BE2C (cell line): ENCODE data around the gene PPFIA4. TPM values are rescaled to one million over a fixed set of nuclear protein-coding genes. Genes with fewer than 3 reads are reported as not detected.
"Not testable (repeated sequence)": the region's sequence is repeated elsewhere in the genome, so short reads cannot be mapped to it uniquely, and the experiment has no call there.

Experiments
- DNase-seq: peaks from one replicate; pipeline ENCODE4 v3.0.0-alpha.2; 2020
- H3K27me3 ChIP-seq: fragments of 250-450 bp; sonication (Bioruptor Pico); 2 replicates; pipeline ENCODE4 v1.5.1; 2020; ENCODE audit warnings: mild to moderate bottlenecking
- H3K36me3 ChIP-seq: fragments of 250-450 bp; sonication (Bioruptor Pico); 2 replicates; pipeline ENCODE4 v1.5.1; 2020; ENCODE audit warnings: mild to moderate bottlenecking
- H3K4me1 ChIP-seq: fragments of 250-450 bp; sonication (Bioruptor Pico); 2 replicates; pipeline ENCODE4 v1.5.1; 2020
- H3K4me3 ChIP-seq: 2 replicates; pipeline ENCODE4 v1.5.1; 2011; ENCODE audit warnings: low read depth, low read length
- H3K9me3 ChIP-seq: fragments of 250-450 bp; sonication (Bioruptor Pico); 2 replicates; pipeline ENCODE4 v1.5.1; 2020
- polyA plus RNA-seq: library from polyadenylated mRNA; unstranded; fragments of >200 nt; gene quantifications from one replicate; pipeline ENCODE4 v1.2.1, GENCODE V29; 2012; ENCODE audit warnings: low read depth, missing spikeins; ENCODE audit not compliant: insufficient read length, insufficient read depth
- TF ChIP-seq, protein P1 (sequence below): IDR thresholded peaks from 2 replicates; pipeline ENCODE4 v1.5.1; 2012; ENCODE audit warnings: mild to moderate bottlenecking, low read depth, low read length

PPFIA4 gene
- 3.7 TPM for polyA plus RNA-seq

DNA sequence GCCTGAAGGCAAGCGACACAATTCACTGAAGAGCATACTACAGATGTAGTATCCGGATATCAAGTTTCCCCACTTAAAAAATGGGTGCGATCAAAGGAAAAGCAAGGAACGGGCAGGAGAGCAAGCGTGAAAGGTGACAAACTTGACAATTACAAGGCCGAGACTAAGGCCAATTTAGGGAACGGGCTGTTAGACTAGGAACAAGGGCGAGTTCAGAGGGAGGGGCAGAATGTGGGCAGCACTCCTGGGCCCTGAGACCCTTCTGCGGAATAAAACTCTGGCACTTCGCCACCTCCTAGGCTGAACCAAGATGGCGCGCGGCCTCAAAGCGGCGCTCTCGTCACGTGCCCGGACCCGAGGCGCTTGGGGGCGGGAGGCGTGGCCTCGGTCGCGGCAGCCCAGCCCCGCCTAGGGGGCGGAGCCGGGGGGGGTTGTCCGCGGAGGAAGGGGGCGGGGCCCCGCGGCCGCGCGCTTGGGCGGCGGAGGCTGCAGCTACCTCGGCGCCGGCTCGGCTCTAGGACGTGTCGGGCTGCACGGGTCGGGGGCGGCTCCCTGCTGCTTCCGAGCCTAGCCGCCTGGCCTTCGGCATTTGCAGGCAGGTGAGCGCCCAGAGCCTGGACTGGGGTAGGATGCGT is at the start of gene PPFIA4:
PPFIA4 (plus strand) TSS at position 461 of the 635 bp plus-strand sequence. CDS start 12,518 bp downstream, outside the sequence.
- Histone ChIP-seq H3K27me3 (no peaks in the 10 kb centered on the region; the same call in 1 of the 2 replicates), H3K4me3 (peak within 1 kb of the TSS; percentile 76), H3K36me3 (peaks cover 23% of the 10 kb centered on the region), H3K9me3 (peaks cover 4% of the 10 kb centered on the region; the same call in 1 of the 2 replicates), H3K4me1 (peaks cover 16% of the 10 kb centered on the region)
- peak; percentile 95 for DNase-seq
- TF ChIP-seq, protein P1, sequence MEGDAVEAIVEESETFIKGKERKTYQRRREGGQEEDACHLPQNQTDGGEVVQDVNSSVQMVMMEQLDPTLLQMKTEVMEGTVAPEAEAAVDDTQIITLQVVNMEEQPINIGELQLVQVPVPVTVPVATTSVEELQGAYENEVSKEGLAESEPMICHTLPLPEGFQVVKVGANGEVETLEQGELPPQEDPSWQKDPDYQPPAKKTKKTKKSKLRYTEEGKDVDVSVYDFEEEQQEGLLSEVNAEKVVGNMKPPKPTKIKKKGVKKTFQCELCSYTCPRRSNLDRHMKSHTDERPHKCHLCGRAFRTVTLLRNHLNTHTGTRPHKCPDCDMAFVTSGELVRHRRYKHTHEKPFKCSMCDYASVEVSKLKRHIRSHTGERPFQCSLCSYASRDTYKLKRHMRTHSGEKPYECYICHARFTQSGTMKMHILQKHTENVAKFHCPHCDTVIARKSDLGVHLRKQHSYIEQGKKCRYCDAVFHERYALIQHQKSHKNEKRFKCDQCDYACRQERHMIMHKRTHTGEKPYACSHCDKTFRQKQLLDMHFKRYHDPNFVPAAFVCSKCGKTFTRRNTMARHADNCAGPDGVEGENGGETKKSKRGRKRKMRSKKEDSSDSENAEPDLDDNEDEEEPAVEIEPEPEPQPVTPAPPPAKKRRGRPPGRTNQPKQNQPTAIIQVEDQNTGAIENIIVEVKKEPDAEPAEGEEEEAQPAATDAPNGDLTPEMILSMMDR = no peak

DNA sequence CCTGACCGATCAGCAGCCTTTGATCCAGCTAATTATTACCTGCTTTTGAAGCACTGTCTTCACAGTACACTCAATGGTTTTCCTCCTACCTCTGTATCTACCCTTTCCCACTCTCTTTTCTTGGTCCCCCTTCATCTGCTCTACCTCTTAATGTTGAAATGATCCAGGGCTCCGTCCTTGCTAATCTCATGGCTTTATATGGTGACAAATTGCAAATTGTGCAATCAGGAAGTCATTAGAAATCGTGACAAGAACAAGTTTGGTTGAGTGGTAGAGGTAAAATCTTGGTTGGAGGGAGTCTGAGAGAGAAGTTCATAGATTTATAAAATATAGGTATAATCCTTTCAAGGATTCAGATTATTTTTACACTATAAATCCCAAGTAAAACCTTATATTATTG is 49.7 kb upstream of the PPFIA4 start:
- H3K4me1 ChIP-seq = no peaks in the 10 kb centered on the region
- TF ChIP-seq, protein P1 = no peak
- no peak for DNase-seq
- H3K9me3 ChIP-seq = no peaks in the 10 kb centered on the region
- H3K27me3 ChIP-seq = peaks cover 70% of the 10 kb centered on the region
- no peaks in the 10 kb centered on the region for H3K36me3 ChIP-seq
- no peak overlapping the region for H3K4me3 ChIP-seq

DNA sequence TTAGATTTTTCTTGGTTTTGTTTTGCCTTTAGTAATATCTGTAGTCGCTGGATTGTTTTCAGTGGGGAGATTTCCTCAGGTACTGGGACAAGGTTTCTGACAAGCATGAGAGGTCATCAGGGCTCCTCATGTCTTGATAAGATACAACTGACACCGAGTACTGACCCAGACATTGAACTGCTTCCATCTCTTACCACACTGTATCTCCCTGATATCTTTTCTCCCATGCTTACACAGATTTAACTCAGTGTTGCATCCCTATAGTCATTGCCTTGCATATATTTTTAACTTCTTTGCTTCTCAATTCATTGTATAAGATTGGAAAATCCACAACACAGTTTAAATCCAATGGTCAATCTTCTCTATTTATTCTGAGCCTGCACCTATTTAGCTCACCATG is 46.8 kb upstream of the PPFIA4 start:
- H3K4me3 ChIP-seq = no peak overlapping the region
- TF ChIP-seq, protein P1 = no peak
- H3K4me1 ChIP-seq = no peaks in the 10 kb centered on the region
- no peaks in the 10 kb centered on the region for H3K36me3 ChIP-seq
- no peaks in the 10 kb centered on the region for H3K9me3 ChIP-seq
- peaks cover 52% of the 10 kb centered on the region for H3K27me3 ChIP-seq
- DNase-seq = no peak

DNA sequence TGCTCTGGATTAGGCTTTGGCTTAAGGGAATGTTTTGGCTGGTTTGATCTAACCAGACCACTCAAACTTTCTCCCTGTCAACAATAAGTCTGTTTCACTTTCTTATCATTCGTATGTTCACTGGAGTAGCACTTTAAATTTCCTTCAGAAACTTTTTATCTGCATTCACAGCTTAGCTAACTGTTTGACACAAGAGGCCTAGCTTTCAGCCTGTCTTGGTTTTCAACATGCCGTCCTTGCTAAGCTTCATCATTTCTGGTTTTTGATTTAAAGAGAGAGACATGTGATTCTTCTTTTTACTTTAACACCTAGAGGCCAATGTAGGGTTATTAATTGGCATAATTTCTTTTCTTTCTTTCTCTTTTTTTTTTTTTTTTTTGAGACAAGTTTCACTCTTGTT is 44.4 kb upstream of the PPFIA4 start:
- TF ChIP-seq, protein P1 = no peak
- H3K27me3 ChIP-seq = peaks cover 48% of the 10 kb centered on the region
- no peak overlapping the region for H3K4me3 ChIP-seq

DNA sequence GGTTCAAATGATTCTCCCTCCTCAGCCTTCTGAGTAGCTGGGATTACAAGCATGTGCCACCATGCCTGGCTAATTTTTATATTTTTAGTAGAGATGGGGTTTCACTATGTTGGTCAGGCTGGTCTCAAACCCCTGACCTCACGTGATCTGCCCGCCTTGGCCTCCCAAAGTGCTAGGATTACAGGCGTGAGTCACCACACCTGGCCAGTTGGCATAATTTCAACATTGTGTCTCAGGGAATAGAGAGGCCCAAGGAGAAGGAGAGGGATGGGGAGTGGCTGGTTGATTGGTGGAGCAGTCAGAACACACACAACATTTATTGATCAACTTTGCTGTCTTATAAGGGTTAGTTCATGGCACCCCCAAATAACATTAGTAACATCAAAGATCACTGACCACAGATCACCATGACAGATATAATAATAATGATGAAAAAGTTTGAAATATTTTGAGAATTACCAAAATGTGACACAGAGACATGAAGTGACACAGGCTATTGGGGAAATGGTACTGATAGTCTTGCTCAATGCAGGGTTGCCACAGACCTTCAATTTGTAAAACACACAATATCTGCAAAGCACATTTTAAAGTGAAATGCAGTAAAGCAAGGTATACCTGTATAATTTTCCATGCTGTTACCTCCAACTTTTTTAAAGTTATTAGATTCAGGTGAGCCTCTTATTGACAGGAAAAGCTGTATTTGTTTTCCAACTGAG is 43.4 kb upstream of the PPFIA4 start:
- no peak for DNase-seq
- Histone ChIP-seq H3K4me1 (no peaks in the 10 kb centered on the region), H3K27me3 (peaks cover 47% of the 10 kb centered on the region), H3K36me3 (no peaks in the 10 kb centered on the region), H3K9me3 (no peaks in the 10 kb centered on the region), H3K4me3 (no peak overlapping the region)
- TF ChIP-seq, protein P1 = no peak

More for the DNA sequence above, 44.4 kb upstream of the PPFIA4 start:
- Histone ChIP-seq H3K9me3 (no peaks in the 10 kb centered on the region), H3K4me1 (no peaks in the 10 kb centered on the region), H3K36me3 (no peaks in the 10 kb centered on the region)
- no peak for DNase-seq

DNA sequence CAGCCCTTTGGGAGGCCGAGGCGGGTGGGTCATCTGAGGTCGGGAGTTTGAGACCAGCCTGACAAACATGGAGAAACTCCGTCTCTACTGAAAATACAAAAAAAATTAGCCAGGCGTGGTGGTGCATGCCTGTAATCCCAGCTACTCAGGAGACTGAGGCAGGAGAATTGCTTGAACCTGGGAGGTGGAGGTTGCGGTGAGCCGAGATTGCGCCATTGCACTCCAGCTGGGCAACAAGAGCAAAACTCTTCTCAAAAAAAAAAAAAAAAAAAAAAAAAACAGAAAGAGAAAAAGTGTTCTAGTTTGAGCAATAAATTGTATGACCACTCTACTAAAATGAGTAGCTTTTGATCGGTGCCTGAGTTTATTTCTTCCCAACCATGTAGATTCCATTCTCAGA is 40.2 kb upstream of the PPFIA4 start:
- DNase-seq, H3K4me1 ChIP-seq: not testable (repeated sequence)

More for the DNA sequence above, 40.2 kb upstream of the PPFIA4 start:
- not testable (repeated sequence) for H3K9me3 ChIP-seq, H3K36me3 ChIP-seq, H3K4me3 ChIP-seq
- peaks cover 47% of the 10 kb centered on the region for H3K27me3 ChIP-seq
